GM19463 (cell line): ENCODE data around the gene MAP4K1.
"Not testable (repeated sequence)": the region's sequence is repeated elsewhere in the genome, so short reads cannot be mapped to it uniquely, and the experiment has no call there.

ENCODE experiments used
- ATAC-seq: cut with Tn5 transposase; IDR thresholded peaks from one replicate; pipeline ENCODE4 v1.9.1; 2021; ENCODE audit warnings: mild to moderate bottlenecking, moderate library complexity; ENCODE audit not compliant: unreplicated experiment

MAP4K1 gene

GRCh38 chr19:38629568-38629967, 11.8 kb upstream of the MAP4K1 start:
- ATAC-seq, result no peak

DNA sequence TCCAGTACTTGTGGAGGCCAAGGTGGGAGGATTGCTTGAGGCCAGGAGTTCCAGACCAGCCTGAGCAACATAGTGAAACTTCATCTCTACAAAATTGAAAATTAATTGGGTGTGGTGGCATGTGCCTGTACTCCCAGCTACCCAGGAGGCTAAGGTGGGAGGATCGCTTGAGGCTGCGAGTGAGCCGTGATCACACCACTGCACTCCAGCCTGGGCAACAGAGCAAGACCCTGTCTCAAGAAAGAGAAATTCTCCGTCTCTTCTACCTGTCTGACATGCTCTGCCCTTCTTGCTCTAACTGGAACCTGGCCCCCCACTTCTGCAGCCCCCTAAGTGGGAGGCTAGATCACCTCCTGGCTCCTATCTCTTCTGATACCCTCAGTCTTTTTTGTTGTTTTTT, 8.6 kb upstream of the MAP4K1 start:
- no peak for ATAC-seq

GRCh38 chr19:38624822-38625221, 7.1 kb upstream of the MAP4K1 start:
- ATAC-seq, result no peak

GRCh38 chr19:38619361-38620174, 1.8 kb upstream of the MAP4K1 start:
- no peak for ATAC-seq

- peak; percentile 48 for ATAC-seq
These were observed 1.0 kb upstream of the MAP4K1 start, which contains the start of gene EIF3K for GRCh38 chr19:38618590-38619360. Gene EIF3K (plus strand): TSS chr19:38619188. CDS start chr19:38619269, 81 bp downstream.

DNA sequence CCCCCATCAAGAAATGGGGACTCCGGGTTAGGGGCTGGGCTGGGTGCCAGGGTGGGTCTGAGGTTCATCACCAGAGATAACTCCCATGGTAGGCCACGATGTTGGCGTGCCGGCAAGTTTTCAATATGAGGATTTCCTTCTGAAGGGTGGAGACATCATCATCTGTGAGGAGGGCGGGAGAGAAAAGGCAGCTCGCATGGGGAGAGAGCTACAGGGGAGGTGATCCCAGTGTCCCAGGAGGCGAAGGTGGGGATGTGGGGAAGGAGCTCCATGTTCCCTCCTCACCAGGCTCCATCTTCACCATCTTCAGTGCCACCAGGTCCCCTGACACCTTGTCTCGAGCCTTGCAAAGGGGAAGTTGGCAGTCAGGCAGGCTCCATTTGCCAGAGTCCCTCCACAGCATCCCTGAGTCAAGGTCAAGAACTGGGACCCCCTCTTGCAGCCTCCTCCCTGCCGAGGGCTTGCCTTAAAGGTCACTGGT, 430 bp downstream of the MAP4K1 start:
- no peak for ATAC-seq

GRCh38 chr19:38616265-38616664, 1.5 kb downstream of the MAP4K1 start:
- no peak for ATAC-seq

- ATAC-seq, result no peak
These were observed 2.7 kb downstream of the MAP4K1 start for GRCh38 chr19:38615007-38615581.

- ATAC-seq, result no peak
These were observed 3.5 kb downstream of the MAP4K1 start for GRCh38 chr19:38614289-38614688.

GRCh38 chr19:38606131-38606530, 11.6 kb downstream of the MAP4K1 start:
- no peak for ATAC-seq

GRCh38 chr19:38602856-38603255, 14.9 kb downstream of the MAP4K1 start:
- not testable (repeated sequence) for ATAC-seq

GRCh38 chr19:38599722-38600121, 18.0 kb downstream of the MAP4K1 start:
- ATAC-seq, result no peak

DNA sequence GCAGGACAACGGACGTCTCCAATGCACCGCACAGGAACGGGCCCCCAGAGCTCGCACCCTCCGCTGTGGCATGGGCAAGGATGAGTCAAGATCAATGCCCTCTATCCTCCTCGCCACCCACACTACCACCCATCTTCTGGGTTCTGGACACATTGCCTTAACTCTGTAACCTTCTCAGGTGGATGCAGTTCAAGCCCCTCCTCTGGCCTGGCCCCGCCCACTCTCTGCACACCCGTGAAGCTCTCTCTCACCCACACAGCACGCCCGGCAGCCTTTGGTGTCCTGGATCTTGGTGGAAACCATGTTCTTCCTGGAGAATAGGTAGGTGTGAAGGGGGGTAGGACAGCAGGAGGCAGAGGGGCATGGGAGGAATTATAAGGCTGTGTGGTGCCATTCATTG, 20.7 kb downstream of the MAP4K1 start:
- ATAC-seq, result no peak

- no peak for ATAC-seq
These were observed 21.4 kb downstream of the MAP4K1 start for GRCh38 chr19:38596057-38596981.

GRCh38 chr19:38592940-38593339, 24.8 kb downstream of the MAP4K1 start:
- ATAC-seq, result no peak

GRCh38 chr19:38588041-38588440, 29.7 kb downstream of the MAP4K1 start:
- no peak for ATAC-seq

DNA sequence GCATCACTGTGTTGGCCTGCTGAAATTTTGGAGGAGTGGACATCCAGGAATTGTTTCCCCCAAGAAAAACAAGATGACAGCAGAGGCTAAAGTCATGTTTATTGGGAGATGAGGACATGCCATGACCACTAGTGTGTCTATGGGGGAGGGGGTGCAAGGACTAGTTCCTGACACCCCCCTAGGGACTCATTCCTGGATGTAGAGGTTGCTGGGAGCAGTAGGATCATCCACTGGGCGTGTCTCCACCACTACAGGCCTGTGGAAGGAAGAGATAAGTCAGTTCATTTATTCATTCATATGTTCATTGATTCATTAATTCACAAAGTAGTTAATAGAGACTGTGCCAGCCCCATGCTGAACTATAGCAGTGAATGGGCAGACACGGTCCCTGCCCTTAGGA, 30.2 kb downstream of the MAP4K1 start:
- no peak for ATAC-seq

GRCh38 chr19:38583985-38584305, 33.8 kb downstream of the MAP4K1 start:
- no peak for ATAC-seq

GRCh38 chr19:38583219-38583984, 34.4 kb downstream of the MAP4K1 start:
- ATAC-seq, result peak; percentile 77

- ATAC-seq, result no peak
These were observed 37.7 kb downstream of the MAP4K1 start for GRCh38 chr19:38580080-38580479.
